Measurements from ENCODE around the gene HIPK1.

The HIPK1 gene

GRCh38 chr1:113934511-113935055 is 5.5 kb downstream of the HIPK1 start:
- no peaks in the 10 kb centered on the region for H3K27me3 ChIP-seq (ENCODE audit: control insufficient read depth, insufficient read depth, low read length)
- no peak overlapping the region for H3K4me3 ChIP-seq (ENCODE audit: low read depth, low read length)
- H3K27ac ChIP-seq (ENCODE audit: low read depth, low read length), result no peak overlapping the region
- H3K4me1 ChIP-seq (ENCODE audit: control insufficient read depth, insufficient read depth, low read length), result peaks cover 30% of the 10 kb centered on the region
- H3K9ac ChIP-seq (ENCODE audit: low read length), result no peak overlapping the region
- no peaks in the 10 kb centered on the region for H3K36me3 ChIP-seq (ENCODE audit: control insufficient read depth, insufficient read depth, low read length)
- H3K9me3 ChIP-seq (ENCODE audit: control insufficient read depth, insufficient read depth, low read depth, low read length), result peaks cover 4% of the 10 kb centered on the region; the same call in 1 of the 2 replicates

- peaks cover 3% of the 10 kb centered on the region; the same call in 1 of the 2 replicates for H3K36me3 ChIP-seq (ENCODE audit: control insufficient read depth, insufficient read depth, low read length)
- H3K9ac ChIP-seq (ENCODE audit: low read length), result no peak overlapping the region
- H3K27me3 ChIP-seq (ENCODE audit: control insufficient read depth, insufficient read depth, low read length), result no peaks in the 10 kb centered on the region
- peaks cover 4% of the 10 kb centered on the region; the same call in 1 of the 2 replicates for H3K9me3 ChIP-seq (ENCODE audit: control insufficient read depth, insufficient read depth, low read depth, low read length)
- H3K4me3 ChIP-seq (ENCODE audit: low read depth, low read length), result no peak overlapping the region
- H3K4me1 ChIP-seq (ENCODE audit: control insufficient read depth, insufficient read depth, low read length), result peaks cover 30% of the 10 kb centered on the region
- H3K27ac ChIP-seq (ENCODE audit: low read depth, low read length), result no peak overlapping the region
These were observed 6.1 kb downstream of the HIPK1 start for GRCh38 chr1:113935176-113935575.

DNA sequence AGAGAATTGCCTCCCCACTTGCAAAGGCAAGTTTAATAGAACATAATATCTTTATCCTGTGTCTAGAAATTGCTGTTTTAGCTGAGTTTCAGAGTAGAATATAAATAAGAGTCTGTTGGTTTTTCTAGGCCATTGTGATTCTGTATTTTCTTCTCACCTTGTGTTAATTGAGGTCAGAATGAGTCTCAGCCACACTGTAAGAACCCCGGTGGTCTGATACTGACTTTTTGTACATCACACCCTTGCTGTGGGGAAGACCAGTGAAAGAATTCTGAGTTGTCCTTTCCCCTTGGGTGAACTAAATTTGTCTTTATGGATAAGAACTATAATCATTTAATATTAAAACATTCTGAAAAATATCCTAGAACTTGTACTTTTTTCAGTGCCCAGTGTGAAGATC is 6.8 kb downstream of the HIPK1 start:
- Histone ChIP-seq H3K36me3 (ENCODE audit: control insufficient read depth, insufficient read depth, low read length) (peaks cover 11% of the 10 kb centered on the region), H3K4me3 (ENCODE audit: low read depth, low read length) (no peak overlapping the region), H3K27ac (ENCODE audit: low read depth, low read length) (no peak overlapping the region), H3K9me3 (ENCODE audit: control insufficient read depth, insufficient read depth, low read depth, low read length) (peaks cover 4% of the 10 kb centered on the region; the same call in 1 of the 2 replicates), H3K9ac (ENCODE audit: low read length) (no peak overlapping the region), H3K27me3 (ENCODE audit: control insufficient read depth, insufficient read depth, low read length) (no peaks in the 10 kb centered on the region), H3K4me1 (ENCODE audit: control insufficient read depth, insufficient read depth, low read length) (peaks cover 26% of the 10 kb centered on the region)

DNA sequence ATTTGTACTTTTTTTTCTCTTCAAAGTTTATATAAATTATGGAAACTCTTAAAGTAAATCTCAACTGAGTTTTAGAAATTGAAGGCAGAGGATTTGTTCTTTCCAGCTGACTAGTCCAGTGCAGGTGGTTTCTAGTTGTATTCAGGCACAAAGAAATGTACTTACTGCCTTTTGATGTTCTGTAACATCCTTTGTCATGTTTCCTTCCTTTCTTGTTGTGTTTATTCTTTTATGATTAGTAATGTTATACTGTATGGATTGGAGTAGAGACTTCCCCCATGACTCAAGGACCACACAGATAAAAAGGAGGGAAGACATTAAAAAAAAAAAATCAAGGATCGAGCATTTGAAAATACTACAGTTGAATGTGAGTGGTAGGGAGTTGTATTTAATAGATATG is 8.0 kb downstream of the HIPK1 start:
- Histone ChIP-seq H3K27me3 (ENCODE audit: control insufficient read depth, insufficient read depth, low read length) (no peaks in the 10 kb centered on the region), H3K27ac (ENCODE audit: low read depth, low read length) (no peak overlapping the region), H3K4me3 (ENCODE audit: low read depth, low read length) (no peak overlapping the region), H3K4me1 (ENCODE audit: control insufficient read depth, insufficient read depth, low read length) (peaks cover 15% of the 10 kb centered on the region), H3K9ac (ENCODE audit: low read length) (no peak overlapping the region), H3K36me3 (ENCODE audit: control insufficient read depth, insufficient read depth, low read length) (peaks cover 16% of the 10 kb centered on the region), H3K9me3 (ENCODE audit: control insufficient read depth, insufficient read depth, low read depth, low read length) (peaks cover 4% of the 10 kb centered on the region; the same call in 1 of the 2 replicates)

- Histone ChIP-seq H3K4me1 (ENCODE audit: control insufficient read depth, insufficient read depth, low read length) (peaks cover 15% of the 10 kb centered on the region), H3K9ac (ENCODE audit: low read length) (no peak overlapping the region), H3K27me3 (ENCODE audit: control insufficient read depth, insufficient read depth, low read length) (no peaks in the 10 kb centered on the region), H3K36me3 (ENCODE audit: control insufficient read depth, insufficient read depth, low read length) (peaks cover 21% of the 10 kb centered on the region), H3K9me3 (ENCODE audit: control insufficient read depth, insufficient read depth, low read depth, low read length) (peaks cover 4% of the 10 kb centered on the region; the same call in 1 of the 2 replicates), H3K4me3 (ENCODE audit: low read depth, low read length) (no peak overlapping the region), H3K27ac (ENCODE audit: low read depth, low read length) (no peak overlapping the region)
These were observed 9.1 kb downstream of the HIPK1 start for GRCh38 chr1:113938192-113938591.

DNA sequence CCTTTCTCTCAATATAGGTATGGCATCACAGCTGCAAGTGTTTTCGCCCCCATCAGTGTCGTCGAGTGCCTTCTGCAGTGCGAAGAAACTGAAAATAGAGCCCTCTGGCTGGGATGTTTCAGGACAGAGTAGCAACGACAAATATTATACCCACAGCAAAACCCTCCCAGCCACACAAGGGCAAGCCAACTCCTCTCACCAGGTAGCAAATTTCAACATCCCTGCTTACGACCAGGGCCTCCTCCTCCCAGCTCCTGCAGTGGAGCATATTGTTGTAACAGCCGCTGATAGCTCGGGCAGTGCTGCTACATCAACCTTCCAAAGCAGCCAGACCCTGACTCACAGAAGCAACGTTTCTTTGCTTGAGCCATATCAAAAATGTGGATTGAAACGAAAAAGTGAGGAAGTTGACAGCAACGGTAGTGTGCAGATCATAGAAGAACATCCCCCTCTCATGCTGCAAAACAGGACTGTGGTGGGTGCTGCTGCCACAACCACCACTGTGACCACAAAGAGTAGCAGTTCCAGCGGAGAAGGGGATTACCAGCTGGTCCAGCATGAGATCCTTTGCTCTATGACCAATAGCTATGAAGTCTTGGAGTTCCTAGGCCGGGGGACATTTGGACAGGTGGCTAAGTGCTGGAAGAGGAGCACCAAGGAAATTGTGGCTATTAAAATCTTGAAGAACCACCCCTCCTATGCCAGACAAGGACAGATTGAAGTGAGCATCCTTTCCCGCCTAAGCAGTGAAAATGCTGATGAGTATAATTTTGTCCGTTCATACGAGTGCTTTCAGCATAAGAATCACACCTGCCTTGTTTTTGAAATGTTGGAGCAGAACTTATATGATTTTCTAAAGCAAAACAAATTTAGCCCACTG is 11.5 kb downstream of the HIPK1 start:
- no peak overlapping the region for H3K9ac ChIP-seq (ENCODE audit: low read length)
- no peak overlapping the region for H3K27ac ChIP-seq (ENCODE audit: low read depth, low read length)
- H3K4me1 ChIP-seq (ENCODE audit: control insufficient read depth, insufficient read depth, low read length), result peaks cover 12% of the 10 kb centered on the region

GRCh38 chr1:113941245-113941559 is 12.1 kb downstream of the HIPK1 start:
- Histone ChIP-seq H3K27ac (ENCODE audit: low read depth, low read length) (no peak overlapping the region), H3K4me3 (ENCODE audit: low read depth, low read length) (no peak overlapping the region), H3K27me3 (ENCODE audit: control insufficient read depth, insufficient read depth, low read length) (no peaks in the 10 kb centered on the region), H3K9me3 (ENCODE audit: control insufficient read depth, insufficient read depth, low read depth, low read length) (no peaks in the 10 kb centered on the region), H3K9ac (ENCODE audit: low read length) (no peak overlapping the region), H3K36me3 (ENCODE audit: control insufficient read depth, insufficient read depth, low read length) (peaks cover 25% of the 10 kb centered on the region), H3K4me1 (ENCODE audit: control insufficient read depth, insufficient read depth, low read length) (peaks cover 12% of the 10 kb centered on the region)

More for the DNA sequence above, 11.5 kb downstream of the HIPK1 start:
- Histone ChIP-seq H3K27me3 (ENCODE audit: control insufficient read depth, insufficient read depth, low read length) (no peaks in the 10 kb centered on the region), H3K4me3 (ENCODE audit: low read depth, low read length) (no peak overlapping the region), H3K36me3 (ENCODE audit: control insufficient read depth, insufficient read depth, low read length) (peaks cover 25% of the 10 kb centered on the region), H3K9me3 (ENCODE audit: control insufficient read depth, insufficient read depth, low read depth, low read length) (no peaks in the 10 kb centered on the region)

GRCh38 chr1:113942527-113942926 is 13.4 kb downstream of the HIPK1 start:
- H3K36me3 ChIP-seq (ENCODE audit: control insufficient read depth, insufficient read depth, low read length), result peaks cover 25% of the 10 kb centered on the region
- H3K9me3 ChIP-seq (ENCODE audit: control insufficient read depth, insufficient read depth, low read depth, low read length), result no peaks in the 10 kb centered on the region
- no peak overlapping the region for H3K27ac ChIP-seq (ENCODE audit: low read depth, low read length)
- H3K9ac ChIP-seq (ENCODE audit: low read length), result no peak overlapping the region
- peaks cover 16% of the 10 kb centered on the region for H3K4me1 ChIP-seq (ENCODE audit: control insufficient read depth, insufficient read depth, low read length)
- no peak overlapping the region for H3K4me3 ChIP-seq (ENCODE audit: low read depth, low read length)
- no peaks in the 10 kb centered on the region for H3K27me3 ChIP-seq (ENCODE audit: control insufficient read depth, insufficient read depth, low read length)

GRCh38 chr1:113943028-113943811 is 14.1 kb downstream of the HIPK1 start:
- Histone ChIP-seq H3K9ac (ENCODE audit: low read length) (no peak overlapping the region), H3K4me1 (ENCODE audit: control insufficient read depth, insufficient read depth, low read length) (peaks cover 20% of the 10 kb centered on the region), H3K27me3 (ENCODE audit: control insufficient read depth, insufficient read depth, low read length) (no peaks in the 10 kb centered on the region), H3K9me3 (ENCODE audit: control insufficient read depth, insufficient read depth, low read depth, low read length) (no peaks in the 10 kb centered on the region), H3K27ac (ENCODE audit: low read depth, low read length) (no peak overlapping the region), H3K36me3 (ENCODE audit: control insufficient read depth, insufficient read depth, low read length) (peaks cover 25% of the 10 kb centered on the region), H3K4me3 (ENCODE audit: low read depth, low read length) (no peak overlapping the region)

GRCh38 chr1:113945329-113945728 is 16.2 kb downstream of the HIPK1 start:
- Histone ChIP-seq H3K9ac (ENCODE audit: low read length) (no peak overlapping the region), H3K4me1 (ENCODE audit: control insufficient read depth, insufficient read depth, low read length) (peaks cover 20% of the 10 kb centered on the region), H3K36me3 (ENCODE audit: control insufficient read depth, insufficient read depth, low read length) (peaks cover 21% of the 10 kb centered on the region), H3K4me3 (ENCODE audit: low read depth, low read length) (no peak overlapping the region), H3K27ac (ENCODE audit: low read depth, low read length) (no peak overlapping the region), H3K27me3 (ENCODE audit: control insufficient read depth, insufficient read depth, low read length) (no peaks in the 10 kb centered on the region), H3K9me3 (ENCODE audit: control insufficient read depth, insufficient read depth, low read depth, low read length) (no peaks in the 10 kb centered on the region)

GRCh38 chr1:113946112-113946511 is 17.0 kb downstream of the HIPK1 start:
- Histone ChIP-seq H3K9ac (ENCODE audit: low read length) (no peak overlapping the region), H3K27ac (ENCODE audit: low read depth, low read length) (no peak overlapping the region), H3K9me3 (ENCODE audit: control insufficient read depth, insufficient read depth, low read depth, low read length) (no peaks in the 10 kb centered on the region), H3K4me3 (ENCODE audit: low read depth, low read length) (no peak overlapping the region), H3K4me1 (ENCODE audit: control insufficient read depth, insufficient read depth, low read length) (peaks cover 20% of the 10 kb centered on the region), H3K36me3 (ENCODE audit: control insufficient read depth, insufficient read depth, low read length) (peaks cover 13% of the 10 kb centered on the region), H3K27me3 (ENCODE audit: control insufficient read depth, insufficient read depth, low read length) (no peaks in the 10 kb centered on the region)
